Stimulated activated CD4-positive, alpha-beta T cell treated with anti-CD3 and anti-CD28 coated beads, Interleukin-4, amount 100 ng/mL, for 1 hour (primary cell): ENCODE measurements around the gene AZIN2.
A peak's percentile ranks its signal among the peaks of the same experiment; 100 is the strongest.
"Not testable (repeated sequence)": the region's sequence is repeated elsewhere in the genome, so short reads cannot be mapped to it uniquely, and the experiment has no call there.

Experiments
- DNase-seq: peaks from one replicate; pipeline ENCODE4 v3.0.0-alpha.2; 2020

AZIN2 gene

GRCh38 chr1:33096363-33097005, 15.5 kb downstream of the AZIN2 start:
- DNase-seq: no peak

DNA sequence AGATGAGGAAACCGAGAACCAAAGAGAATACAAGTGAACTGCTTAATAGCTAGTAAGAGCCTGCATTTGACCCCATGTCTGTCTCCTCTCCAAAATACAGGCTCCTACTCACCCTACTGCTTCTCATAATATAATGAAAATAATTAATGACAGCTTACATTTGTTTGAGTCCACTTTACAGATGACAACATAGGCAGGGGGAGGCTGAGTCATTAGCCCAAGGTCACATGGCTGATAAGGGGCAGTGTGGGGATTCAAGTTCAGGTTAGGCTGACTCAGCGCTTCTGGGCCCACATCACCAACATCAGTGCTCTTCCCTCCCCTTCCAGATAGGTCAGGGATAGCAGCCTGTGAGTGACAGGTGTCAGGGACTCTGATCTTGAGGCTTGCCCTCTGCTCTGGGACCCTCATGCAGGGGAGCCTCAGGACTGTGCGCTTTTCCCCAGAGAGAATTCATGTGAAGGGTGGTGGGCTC, 16.2 kb downstream of the AZIN2 start:
- DNase-seq: no peak

DNA sequence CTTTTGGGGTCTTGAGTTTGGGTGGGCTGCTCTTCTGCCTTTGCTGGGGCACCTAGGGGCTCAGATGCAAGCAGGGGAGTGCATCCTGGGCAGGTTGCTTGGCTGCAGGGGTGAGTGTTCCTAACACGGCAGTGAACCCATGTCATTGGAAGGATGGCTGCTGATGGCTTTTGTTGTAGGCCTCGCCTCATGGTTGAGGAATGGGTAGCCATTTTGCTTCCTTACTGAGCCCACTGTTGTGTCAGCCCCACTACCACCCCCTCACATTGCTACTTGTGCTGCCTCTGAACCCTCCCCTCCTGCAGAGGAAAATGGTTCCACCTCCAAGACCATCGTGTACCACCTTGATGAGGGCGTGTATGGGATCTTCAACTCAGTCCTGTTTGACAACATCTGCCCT, 16.8 kb downstream of the AZIN2 start:
- no peak for DNase-seq

DNA sequence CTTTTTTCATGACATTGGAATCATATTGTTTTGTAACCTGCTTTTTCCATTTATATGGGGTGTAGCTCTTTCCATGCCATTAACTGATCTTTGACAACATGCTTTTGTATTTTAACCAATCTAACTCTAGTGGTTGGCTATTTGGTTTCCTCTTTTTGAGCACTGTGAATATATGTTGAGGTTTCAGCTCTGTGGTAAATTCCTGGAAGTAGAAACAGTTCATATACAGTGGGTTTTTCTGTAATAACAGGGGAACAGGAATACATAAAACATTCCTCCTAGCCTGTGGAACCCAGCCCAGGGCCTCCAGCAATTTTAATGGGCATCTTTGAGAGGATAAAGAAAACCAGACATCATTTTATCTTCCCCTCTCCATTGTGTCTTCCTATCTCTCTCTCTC, 17.4 kb downstream of the AZIN2 start:
- DNase-seq: no peak

DNA sequence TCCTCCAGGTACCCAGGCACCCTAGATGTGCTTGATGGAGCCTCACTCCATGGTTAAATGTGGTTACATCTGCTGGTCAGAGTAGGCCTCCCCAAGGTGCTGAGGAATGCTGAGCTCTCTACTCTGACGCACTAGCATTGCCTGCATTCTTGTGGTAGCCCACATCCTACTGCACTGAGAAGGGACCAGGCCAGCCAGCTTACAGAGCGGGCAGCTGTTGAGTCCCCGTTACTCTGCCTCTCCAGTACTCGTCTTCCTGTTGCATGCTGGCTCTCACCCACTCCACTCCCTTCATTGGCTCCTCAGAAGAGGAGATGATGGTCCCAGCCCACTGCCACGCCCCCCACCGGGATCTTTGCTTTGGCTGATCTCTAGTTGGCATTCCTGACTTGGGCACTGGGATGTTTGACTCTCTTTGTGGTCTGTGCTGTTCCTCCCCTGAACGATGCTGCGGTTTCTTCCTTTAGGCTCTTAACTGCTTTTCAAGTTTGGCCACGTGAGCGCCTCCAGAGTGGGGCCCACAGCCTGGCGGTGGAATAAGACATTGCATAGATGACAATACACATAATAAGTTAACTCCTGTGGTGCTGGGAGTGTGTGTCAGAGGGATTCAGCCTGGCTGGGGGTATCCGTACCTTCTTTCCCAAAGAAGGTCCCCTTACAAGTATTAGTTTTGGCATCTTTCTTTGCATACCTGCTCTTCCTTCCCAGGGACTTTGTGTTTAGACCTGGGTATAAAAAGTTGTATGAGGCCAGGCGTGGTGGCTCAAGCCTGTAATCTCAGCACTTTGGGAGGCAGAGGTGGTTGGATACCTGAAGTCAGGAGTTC, 18.6 kb downstream of the AZIN2 start:
- DNase-seq: peak; percentile 49

GRCh38 chr1:33100119-33100415, 19.1 kb downstream of the AZIN2 start:
- DNase-seq: not testable (repeated sequence)

DNA sequence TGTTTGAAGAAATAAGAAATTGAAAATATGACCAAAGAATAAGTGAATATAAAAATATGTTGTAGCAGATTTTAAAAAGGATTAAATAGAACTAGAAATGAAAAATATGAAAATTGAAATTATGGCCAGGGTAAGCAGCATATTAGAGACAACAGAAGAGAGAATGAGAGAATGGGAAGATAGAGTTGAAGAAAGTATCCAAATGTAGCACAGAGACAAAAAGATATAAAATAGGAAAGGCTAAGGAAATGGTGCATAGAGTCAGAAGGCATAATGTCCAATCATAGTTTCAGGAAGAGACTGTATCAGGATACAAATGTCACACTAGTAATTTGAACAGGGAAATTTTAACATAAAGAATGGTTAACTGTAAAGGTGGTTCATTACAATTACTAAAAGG, 29.5 kb downstream of the AZIN2 start:
- no peak for DNase-seq

DNA sequence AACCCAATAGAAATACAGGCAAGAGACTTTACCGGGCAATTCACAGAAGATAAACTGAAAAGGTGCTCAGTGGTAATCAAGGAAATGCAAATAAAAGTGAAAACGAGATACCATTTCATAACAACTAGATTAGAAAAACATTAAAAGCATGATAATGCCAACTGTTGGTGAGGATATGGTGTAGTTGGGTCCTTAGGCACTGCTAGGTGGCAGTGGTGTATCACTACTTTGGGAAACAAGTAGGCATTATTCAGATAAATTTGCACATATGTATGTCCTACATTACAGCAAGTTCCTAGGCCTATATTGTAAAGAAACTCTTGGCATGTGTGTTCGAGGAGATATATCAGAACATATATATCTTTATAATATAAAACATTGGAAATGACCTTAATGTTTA, 31.0 kb downstream of the AZIN2 start:
- DNase-seq: no peak

- DNase-seq: no peak
These were observed 36.6 kb downstream of the AZIN2 start for GRCh38 chr1:33117440-33118085.

- DNase-seq: no peak
These were observed 37.3 kb downstream of the AZIN2 start for GRCh38 chr1:33118274-33118673.

DNA sequence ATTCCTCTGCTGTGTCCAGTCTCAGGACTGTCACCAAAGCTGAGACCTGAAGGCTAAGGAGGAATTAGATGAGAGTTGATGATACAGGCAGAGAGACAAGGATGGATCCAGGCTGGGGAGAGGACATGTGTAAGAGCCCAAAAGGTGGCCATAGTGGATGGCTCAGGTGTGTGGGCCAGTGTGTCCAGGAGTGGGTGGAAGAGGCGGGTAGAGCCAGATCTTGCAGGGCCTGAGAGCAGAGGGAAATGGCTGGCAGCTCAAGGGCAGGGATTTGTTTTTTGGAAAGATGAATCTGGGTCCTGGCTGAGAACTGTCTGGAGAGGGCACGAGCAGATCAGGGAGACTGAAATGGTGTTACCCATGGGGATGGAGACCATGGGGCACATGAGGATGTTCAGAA, 38.1 kb downstream of the AZIN2 start:
- no peak for DNase-seq

GRCh38 chr1:33119532-33120217, 38.7 kb downstream of the AZIN2 start:
- DNase-seq: no peak

GRCh38 chr1:33120436-33121231, 39.7 kb downstream of the AZIN2 start:
- no peak for DNase-seq

- DNase-seq: no peak
These were observed 40.8 kb downstream of the AZIN2 start for GRCh38 chr1:33121728-33122127.

GRCh38 chr1:33122483-33123178, 41.7 kb downstream of the AZIN2 start:
- DNase-seq: no peak

DNA sequence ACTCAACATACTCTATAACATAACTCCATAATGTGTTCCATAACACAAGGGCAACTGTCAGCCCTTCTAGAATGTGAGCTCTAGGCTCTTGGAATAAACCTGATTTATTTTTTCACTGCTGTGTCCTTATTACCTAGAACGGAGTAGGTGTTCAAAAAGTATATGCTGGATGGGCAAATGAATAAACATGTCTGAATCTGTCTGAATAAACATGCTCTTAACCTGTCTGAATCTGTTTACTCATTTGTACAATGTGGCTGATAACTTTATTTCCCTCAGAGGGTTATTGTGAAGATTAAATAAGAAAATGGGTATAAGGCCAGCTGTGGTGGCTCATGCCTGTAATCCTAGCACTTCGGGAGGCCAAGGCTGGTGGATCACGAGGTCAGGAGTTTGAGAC, 42.3 kb downstream of the AZIN2 start:
- no peak for DNase-seq

DNA sequence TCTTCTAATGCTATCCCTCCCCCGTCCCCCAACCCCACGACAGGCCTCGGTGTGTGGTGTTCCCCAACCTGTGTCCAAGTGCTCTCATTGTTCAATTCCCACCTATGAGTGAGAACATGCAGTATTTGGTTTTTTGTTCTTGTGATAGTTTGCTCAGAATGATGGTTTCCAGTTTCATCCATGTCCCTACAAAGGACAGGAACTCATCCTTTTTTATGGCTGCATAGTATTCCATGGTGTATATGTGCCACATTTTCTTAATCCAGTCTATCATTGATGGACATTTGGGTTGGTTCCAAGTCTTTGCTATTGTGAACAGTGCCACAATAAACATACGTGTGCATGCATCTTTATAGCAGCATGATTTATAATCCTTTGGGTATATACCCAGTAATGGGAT, 43.7 kb downstream of the AZIN2 start:
- not testable (repeated sequence) for DNase-seq

DNA sequence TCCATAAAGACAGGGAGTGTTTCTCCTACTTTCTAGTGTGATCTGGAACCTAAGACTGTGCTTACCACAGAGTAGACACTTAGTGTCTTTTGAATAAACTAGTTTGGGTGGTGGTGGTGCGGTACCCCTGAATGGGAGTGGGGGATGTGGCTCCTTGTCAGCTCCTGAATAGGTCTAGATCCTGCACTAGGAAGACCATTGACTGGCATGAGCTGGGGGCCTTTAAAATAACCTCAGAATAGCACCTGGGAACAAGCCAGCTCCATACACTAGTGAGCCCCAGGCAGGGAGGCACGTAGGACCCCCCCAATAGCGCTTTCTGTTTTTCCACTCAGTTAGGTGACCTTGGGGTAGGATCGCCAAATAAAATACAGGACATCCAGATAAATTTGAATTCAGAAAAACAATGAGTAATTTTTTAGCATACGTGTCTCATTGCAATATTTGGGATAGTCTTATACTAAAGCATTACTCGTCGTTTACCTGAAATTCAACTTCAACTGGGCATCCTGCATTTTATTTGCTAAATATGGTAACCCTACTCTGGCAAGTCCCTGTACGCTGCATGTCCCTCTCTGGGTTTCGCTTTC, 45.6 kb downstream of the AZIN2 start:
- DNase-seq: no peak

GRCh38 chr1:33127001-33127823, 46.3 kb downstream of the AZIN2 start:
- DNase-seq: peak; percentile 98

DNA sequence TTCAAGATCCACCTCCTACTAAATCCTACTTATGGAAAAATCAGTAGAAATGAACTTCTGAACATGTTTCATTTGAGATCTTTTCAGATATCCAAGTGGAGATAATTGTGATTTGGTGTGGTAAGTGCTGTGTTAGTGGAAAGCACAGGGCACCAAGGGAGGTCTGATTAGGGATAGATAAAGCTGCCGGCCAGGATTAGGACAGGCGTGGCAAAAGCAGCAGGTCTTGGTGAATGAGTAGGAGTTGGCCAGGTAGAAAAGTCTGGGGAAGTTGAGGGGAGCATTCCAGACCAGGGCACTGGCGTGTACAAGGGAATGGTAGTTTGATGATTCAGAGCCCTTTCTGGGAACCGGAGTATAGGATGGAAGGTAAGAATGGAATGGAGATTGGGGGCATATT, 47.8 kb downstream of the AZIN2 start:
- DNase-seq: no peak

DNA sequence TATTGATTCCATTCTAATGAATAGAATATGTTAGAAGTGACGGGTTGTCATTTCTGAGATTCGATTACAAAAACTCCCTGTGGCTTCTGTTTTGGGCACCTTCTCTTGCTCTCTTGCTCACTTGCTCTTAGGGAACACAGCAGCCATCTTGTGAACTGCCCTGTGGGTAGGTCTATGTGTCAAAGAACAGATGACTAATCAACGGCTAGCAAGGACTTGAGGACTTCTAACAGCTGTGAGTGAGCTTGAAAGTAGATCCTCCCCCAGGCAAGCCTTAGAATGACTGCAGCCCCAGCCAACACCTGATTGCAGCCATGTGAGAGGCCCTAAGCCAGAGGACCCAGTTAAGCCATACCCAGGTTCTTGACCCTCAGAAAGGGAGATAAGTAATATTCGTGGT, 49.3 kb downstream of the AZIN2 start:
- peak; percentile 10 for DNase-seq
